ENCODE data around the gene INTS1.

INTS1 gene

DNA sequence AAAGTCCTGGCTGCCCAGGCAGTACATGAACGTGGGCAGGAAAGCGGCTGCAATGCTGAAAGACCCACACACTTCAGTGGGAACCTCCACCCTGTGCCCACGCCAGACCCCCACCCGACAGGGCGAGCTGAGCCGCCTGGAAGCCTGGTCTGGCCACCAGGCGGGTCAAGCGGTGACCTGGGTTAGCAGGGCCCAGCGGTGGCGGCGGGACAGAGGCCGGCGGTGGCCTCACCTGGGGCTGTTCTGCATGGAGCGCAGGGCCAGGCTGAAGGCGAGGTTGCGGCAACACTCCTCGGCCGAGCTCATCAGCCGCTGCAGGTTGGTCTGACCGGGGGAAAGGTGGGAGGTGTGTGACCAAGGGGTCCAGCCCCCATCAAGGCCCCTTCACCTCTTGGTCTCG lies 33.3 kb downstream of the INTS1 start:
- DNase-seq (ENCODE audit: low read depth), result no peak
- TF ChIP-seq, protein P1, sequence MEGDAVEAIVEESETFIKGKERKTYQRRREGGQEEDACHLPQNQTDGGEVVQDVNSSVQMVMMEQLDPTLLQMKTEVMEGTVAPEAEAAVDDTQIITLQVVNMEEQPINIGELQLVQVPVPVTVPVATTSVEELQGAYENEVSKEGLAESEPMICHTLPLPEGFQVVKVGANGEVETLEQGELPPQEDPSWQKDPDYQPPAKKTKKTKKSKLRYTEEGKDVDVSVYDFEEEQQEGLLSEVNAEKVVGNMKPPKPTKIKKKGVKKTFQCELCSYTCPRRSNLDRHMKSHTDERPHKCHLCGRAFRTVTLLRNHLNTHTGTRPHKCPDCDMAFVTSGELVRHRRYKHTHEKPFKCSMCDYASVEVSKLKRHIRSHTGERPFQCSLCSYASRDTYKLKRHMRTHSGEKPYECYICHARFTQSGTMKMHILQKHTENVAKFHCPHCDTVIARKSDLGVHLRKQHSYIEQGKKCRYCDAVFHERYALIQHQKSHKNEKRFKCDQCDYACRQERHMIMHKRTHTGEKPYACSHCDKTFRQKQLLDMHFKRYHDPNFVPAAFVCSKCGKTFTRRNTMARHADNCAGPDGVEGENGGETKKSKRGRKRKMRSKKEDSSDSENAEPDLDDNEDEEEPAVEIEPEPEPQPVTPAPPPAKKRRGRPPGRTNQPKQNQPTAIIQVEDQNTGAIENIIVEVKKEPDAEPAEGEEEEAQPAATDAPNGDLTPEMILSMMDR (conservative IDR thresholded peaks at IDR 0.05; ENCODE audit: low read depth, low read length), result no peak
- no peak overlapping the region for H3K4me3 ChIP-seq (ENCODE audit: low read length)

DNA sequence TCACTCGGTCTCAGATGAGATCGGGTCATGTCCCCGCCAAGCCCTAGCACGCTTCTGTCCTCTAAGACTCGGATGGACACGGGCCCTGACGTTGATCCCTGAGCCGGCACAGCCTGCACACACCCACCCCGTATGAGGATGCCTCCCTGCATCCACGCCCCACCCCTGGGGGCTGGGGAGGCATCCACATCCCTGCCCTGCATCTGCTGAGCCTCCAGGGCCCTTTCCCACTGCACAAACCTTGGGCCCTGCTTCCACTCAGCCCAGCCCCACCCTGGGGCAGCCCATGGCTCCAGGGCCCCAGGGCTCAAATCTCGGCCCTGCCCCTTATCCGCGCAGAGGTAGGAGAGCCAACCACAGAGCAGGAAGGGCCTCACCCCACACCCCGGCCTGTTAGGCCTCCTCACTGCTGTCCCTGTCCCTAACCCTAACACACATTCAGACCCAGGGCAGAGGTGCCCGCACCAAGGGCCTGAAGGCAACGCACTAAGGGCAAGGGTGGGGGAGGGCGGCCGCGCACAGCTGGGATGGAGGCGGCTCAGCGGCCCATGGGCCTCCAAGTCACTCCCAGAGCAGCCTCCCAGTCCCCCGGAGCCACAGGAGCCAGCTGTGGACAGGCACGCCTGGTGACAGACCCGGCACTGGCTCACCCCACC lies 35.4 kb downstream of the INTS1 start:
- H3K4me3 ChIP-seq (ENCODE audit: low read length), result no peak overlapping the region
- TF ChIP-seq, protein P1 (conservative IDR thresholded peaks at IDR 0.05; ENCODE audit: low read depth, low read length), result no peak
- DNase-seq (ENCODE audit: low read depth), result no peak

DNA sequence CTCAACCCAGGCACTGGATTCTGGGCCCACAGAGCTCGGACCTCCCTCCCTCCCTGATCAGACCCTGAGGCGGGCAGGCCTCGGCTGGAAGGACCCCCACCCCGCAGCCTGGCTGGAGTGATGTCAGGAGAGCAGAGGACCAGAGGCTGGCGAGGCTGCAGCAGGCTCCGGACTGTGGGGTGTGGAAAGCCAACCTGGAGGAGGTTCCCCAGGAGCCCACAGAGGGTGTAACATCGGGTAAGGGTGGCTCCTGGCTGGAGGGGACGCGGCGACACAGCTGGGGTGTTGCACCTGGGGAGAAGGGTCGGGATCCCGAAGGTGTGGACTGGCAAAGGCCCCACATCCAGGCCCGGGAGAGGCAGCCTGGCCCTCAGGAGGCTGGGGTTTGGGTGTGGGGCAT lies 36.0 kb downstream of the INTS1 start:
- no peak for DNase-seq (ENCODE audit: low read depth)
- TF ChIP-seq, protein P1 (conservative IDR thresholded peaks at IDR 0.05; ENCODE audit: low read depth, low read length), result no peak
- no peak overlapping the region for H3K4me3 ChIP-seq (ENCODE audit: low read length)

DNA sequence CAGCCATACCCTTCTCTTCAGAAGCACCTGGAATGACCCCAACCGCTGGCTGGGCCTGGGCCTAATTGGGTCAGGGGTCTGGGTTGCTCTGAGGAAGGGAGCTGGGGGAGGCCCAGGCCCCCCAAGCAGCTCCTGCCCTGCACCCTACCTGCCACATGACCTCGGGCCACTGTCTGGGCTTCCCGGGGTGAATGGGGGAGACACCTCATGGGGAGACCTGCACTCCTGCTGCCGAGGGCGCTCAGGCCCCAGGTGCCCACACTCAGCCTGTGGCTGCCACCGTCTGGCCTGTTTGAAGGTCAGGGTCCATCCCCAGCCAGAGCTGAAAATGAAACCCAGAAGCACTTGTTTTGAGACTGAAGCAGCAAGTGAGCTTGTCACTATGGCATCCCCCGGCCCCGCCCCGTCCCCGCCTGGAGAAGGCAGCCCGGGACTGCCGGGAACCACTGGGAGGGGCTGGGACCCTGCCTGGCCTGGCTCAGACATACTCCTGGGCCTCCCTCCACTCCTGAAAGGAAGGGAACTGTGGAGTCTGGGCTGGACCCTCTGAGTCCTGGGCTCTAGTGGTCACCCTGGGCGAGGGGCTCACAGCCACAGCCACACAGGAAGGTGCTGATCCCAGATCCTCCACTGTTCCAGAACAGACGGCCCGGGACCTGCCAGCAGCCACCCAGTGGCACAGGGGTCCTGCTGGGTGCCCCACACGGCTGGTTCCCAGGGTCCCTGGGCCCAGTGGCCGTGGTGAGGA lies 37.5 kb downstream of the INTS1 start:
- no peak for DNase-seq (ENCODE audit: low read depth)
- H3K4me3 ChIP-seq (ENCODE audit: low read length), result no peak overlapping the region
- TF ChIP-seq, protein P1 (conservative IDR thresholded peaks at IDR 0.05; ENCODE audit: low read depth, low read length), result no peak

DNA sequence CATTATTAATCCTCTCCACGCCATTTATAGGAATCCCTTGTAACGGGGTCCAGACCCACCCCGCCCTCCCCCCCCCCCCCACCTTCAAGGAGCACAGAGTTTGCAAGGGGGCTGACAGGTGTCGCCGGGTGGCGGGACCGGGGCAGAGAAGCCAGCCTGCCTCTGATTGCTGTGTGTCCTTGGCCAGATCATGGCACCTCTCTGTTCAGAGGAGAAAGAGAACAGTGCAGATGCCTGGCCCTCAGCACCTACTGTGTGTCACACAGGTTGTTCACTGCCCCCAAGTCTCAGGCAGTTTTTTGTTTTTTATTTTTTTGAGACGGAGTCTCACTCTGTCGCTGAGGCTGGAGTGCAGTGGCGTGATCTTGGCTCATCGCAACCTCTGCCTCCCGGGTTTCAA lies 39.5 kb downstream of the INTS1 start:
- DNase-seq (ENCODE audit: low read depth), result no peak
- TF ChIP-seq, protein P1 (conservative IDR thresholded peaks at IDR 0.05; ENCODE audit: low read depth, low read length), result no peak
- H3K4me3 ChIP-seq (ENCODE audit: low read length), result no peak overlapping the region

DNA sequence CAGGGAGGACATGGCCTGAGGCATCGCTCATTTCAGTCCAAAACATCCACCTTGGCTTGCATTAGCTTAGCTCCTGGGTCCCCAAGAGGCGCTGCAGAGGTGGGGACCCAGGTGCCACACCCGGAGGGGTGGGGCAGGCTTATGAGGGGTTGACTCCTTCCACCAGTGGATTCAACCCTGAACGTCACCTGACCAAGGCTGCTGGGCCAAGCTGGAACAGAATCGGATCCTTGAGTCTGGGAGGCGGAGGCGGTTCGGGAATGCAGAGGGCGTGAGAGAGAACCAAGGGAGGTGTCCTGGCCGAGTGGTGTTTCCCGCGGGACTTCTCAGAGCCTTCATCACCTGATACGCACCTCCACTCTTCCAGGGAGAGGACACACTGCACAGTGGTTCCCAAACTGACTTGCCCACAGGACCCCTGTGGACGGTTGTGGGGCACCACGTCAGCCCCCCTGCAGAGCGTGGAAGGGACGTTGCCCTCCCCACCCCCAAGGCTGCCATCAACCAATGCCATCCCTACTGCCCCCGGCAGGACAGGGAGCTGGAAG lies 40.4 kb downstream of the INTS1 start:
- no peak overlapping the region for H3K4me3 ChIP-seq (ENCODE audit: low read length)
- TF ChIP-seq, protein P1 (conservative IDR thresholded peaks at IDR 0.05; ENCODE audit: low read depth, low read length), result no peak
- DNase-seq (ENCODE audit: low read depth), result no peak

Measured in retinal pigment epithelial cell (primary cell).